ENCODE measurements around the gene SHOX.

GRCh38 chrX:626745-627509, 3.7 kb upstream of the SHOX start:
- TF ChIP-seq CHD4 (IDR thresholded peaks at IDR 0.05) (no peak), POLR2A (IDR thresholded peaks at IDR 0.05; ENCODE audit: low read depth, low read length) (no peak), FOXM1 (IDR thresholded peaks at IDR 0.05; ENCODE audit: low read depth, low read length) (no peak), HDAC2 (IDR thresholded peaks at IDR 0.05) (no peak)
- TF ChIP-seq, protein P1, sequence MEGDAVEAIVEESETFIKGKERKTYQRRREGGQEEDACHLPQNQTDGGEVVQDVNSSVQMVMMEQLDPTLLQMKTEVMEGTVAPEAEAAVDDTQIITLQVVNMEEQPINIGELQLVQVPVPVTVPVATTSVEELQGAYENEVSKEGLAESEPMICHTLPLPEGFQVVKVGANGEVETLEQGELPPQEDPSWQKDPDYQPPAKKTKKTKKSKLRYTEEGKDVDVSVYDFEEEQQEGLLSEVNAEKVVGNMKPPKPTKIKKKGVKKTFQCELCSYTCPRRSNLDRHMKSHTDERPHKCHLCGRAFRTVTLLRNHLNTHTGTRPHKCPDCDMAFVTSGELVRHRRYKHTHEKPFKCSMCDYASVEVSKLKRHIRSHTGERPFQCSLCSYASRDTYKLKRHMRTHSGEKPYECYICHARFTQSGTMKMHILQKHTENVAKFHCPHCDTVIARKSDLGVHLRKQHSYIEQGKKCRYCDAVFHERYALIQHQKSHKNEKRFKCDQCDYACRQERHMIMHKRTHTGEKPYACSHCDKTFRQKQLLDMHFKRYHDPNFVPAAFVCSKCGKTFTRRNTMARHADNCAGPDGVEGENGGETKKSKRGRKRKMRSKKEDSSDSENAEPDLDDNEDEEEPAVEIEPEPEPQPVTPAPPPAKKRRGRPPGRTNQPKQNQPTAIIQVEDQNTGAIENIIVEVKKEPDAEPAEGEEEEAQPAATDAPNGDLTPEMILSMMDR (IDR thresholded peaks at IDR 0.05 in 2 of 3, conservative IDR thresholded peaks at IDR 0.05 in 1 of 3; ENCODE audit: control insufficient read depth in 2 of 3, extremely low read depth in 1 of 3, insufficient read depth in 1 of 3, low read depth in 3 of 3, low read length in 3 of 3): no peak
- TF ChIP-seq, protein P2, sequence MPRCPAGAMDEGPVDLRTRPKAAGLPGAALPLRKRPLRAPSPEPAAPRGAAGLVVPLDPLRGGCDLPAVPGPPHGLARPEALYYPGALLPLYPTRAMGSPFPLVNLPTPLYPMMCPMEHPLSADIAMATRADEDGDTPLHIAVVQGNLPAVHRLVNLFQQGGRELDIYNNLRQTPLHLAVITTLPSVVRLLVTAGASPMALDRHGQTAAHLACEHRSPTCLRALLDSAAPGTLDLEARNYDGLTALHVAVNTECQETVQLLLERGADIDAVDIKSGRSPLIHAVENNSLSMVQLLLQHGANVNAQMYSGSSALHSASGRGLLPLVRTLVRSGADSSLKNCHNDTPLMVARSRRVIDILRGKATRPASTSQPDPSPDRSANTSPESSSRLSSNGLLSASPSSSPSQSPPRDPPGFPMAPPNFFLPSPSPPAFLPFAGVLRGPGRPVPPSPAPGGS (IDR thresholded peaks at IDR 0.05; ENCODE audit: borderline replicate concordance, insufficient read depth, low read depth, low read length, poor library complexity, severe bottlenecking): no peak

Measured in GM12878 (cell line).